Upper lobe of left lung (tissue), 6 donors: ENCODE results near the gene CACNG7. TPM values are rescaled to one million over a fixed set of nuclear protein-coding genes. Genes with fewer than 3 reads are reported as not detected.

Experiments used
- ATAC-seq, 2 donors: fragments of 200-7000 bp; cut with Tn5 transposase; one replicate each; pipeline ENCODE4 v1.9.1; 2022; ENCODE audit warnings: mild to moderate bottlenecking in 2 of 2, moderate library complexity in 2 of 2; ENCODE audit not compliant: low FRiP score in 2 of 2
- DNase-seq, 2 donors: peaks; one replicate each; pipeline ENCODE4 v3.0.0-alpha.2; 2019 to 2020
- H3K27ac ChIP-seq, 4 donors: fragments of 200-600 bp; sonication (generic); one replicate each; pipeline ENCODE4 v1.5.1; 2016 to 2019
- H3K27me3 ChIP-seq, 4 donors: fragments of 200-600 bp; sonication (generic); one replicate each; pipeline ENCODE4 v1.5.1; 2017 to 2019
- H3K36me3 ChIP-seq, 4 donors: fragments of 200-600 bp; sonication (generic); one replicate each; pipeline ENCODE4 v1.5.1; 2016 to 2019
- H3K4me1 ChIP-seq, 4 donors: fragments of 200-600 bp; sonication (generic); one replicate each; pipeline ENCODE4 v1.5.1; 2018 to 2019
- H3K4me3 ChIP-seq, 4 donors: fragments of 200-600 bp; sonication (generic); one replicate each; pipeline ENCODE4 v1.5.1; 2017 to 2019; ENCODE audit warnings: mild to moderate bottlenecking in 2 of 4, moderate library complexity in 1 of 4
- H3K9me3 ChIP-seq, 4 donors: fragments of 200-600 bp; sonication (generic); one replicate each; pipeline ENCODE4 v1.5.1; 2018 to 2019
- CTCF ChIP-seq, 6 experiments: fragments of 450-650 bp in 4 of 6; fragments of 200-600 bp in 2 of 6; sonication (generic) in 2 of 6; IDR thresholded peaks; one replicate each; pipeline ENCODE4 v1.5.1; 2016 to 2019; ENCODE audit warnings: antibody characterized with exemption in 6 of 6
- EP300 ChIP-seq, 4 donors: sonication (generic); formaldehyde crosslinking; IDR thresholded peaks; one replicate each; pipeline ENCODE4 v1.5.1; 2017; ENCODE audit warnings: antibody characterized with exemption in 4 of 4, control low read depth in 2 of 4
- POLR2A ChIP-seq, 4 donors: fragments of 450-650 bp; IDR thresholded peaks; one replicate each; pipeline ENCODE4 v1.5.1; 2016 to 2017; ENCODE audit warnings: antibody characterized with exemption in 4 of 4, mild to moderate bottlenecking in 2 of 4
- POLR2AphosphoS5 ChIP-seq, 2 donors: sonication (generic); formaldehyde crosslinking; IDR thresholded peaks; one replicate each; pipeline ENCODE4 v1.5.1; 2017; ENCODE audit warnings: antibody characterized with exemption in 2 of 2
- WGBS, 2 donors: methylation state at CpG; one replicate each; pipeline ENCODE4 v1.1.5; 2017 to 2018; 5-methylcytosine and 5-hydroxymethylcytosine counted together
- total RNA-seq, 6 donors: library from RNA; depleted of rRNA in 4 of 6; stranded (reverse); fragments of >200 nt in 4 of 6; gene quantifications; one replicate each; pipeline versions ENCODE4 v1.1.0 to v1.2.1, GENCODE V29; 2016 to 2021
- donor health status: DM: no; HTN: no; CAD: no; lungs with moderate emphysema.
- donor health status: DM: no; HTN: yes; CAD: no; lungs with severe emphysema.

Gene CACNG7
- total RNA-seq, 6 donors from 2014 or later: not detected

- Histone ChIP-seq H3K9me3 (no peaks in the 10 kb centered on the region), H3K27me3 (peaks cover 0 to 8% (median 7%) of the 10 kb centered on the region in 4 donors), H3K36me3 (peaks cover 7 to 43% (median 26%) of the 10 kb centered on the region in 4 donors), H3K4me3 (no peak overlapping the region), H3K27ac (no peak overlapping the region), H3K4me1 (peaks cover 24 to 53% (median 36%) of the 10 kb centered on the region in 4 donors)
- no peak for ATAC-seq
- whole genome bisulfite sequencing, 2 donors: 78 to 83% methylated on average over 10 of the region's 10 CpGs
- TF ChIP-seq EP300 (IDR thresholded peaks at IDR 0.05) (no peak), POLR2A (IDR thresholded peaks at IDR 0.05) (no peak), POLR2AphosphoS5 (IDR thresholded peaks at IDR 0.05) (no peak), CTCF (IDR thresholded peaks at IDR 0.05) (no peak)
- no peak for DNase-seq
These were observed 31.7 kb upstream of the CACNG7 start for GRCh38 chr19:53877361-53877766.

- Histone ChIP-seq H3K4me1 (peaks cover 25 to 42% (median 34%) of the 10 kb centered on the region in 4 donors), H3K9me3 (no peaks in the 10 kb centered on the region), H3K27ac (no peak overlapping the region), H3K36me3 (peaks cover 7 to 29% (median 17%) of the 10 kb centered on the region in 4 donors), H3K27me3 (peaks cover 0 to 22% (median 20%) of the 10 kb centered on the region in 4 donors), H3K4me3 (peak overlapping the region; percentile 39 to 50 (median 48))
- 43 to 47% methylated on average over 12 of the region's 12 CpGs for WGBS, 2 donors
- ATAC-seq (peak in 1 of 2 donors; percentile 23), DNase-seq (no peak)
- no peak for TF ChIP-seq EP300 (IDR thresholded peaks at IDR 0.05)
- no peak for TF ChIP-seq POLR2A (IDR thresholded peaks at IDR 0.05)
- TF ChIP-seq POLR2AphosphoS5 (IDR thresholded peaks at IDR 0.05): no peak
- TF ChIP-seq CTCF (IDR thresholded peaks at IDR 0.05): no peak
These were observed 30.3 kb upstream of the CACNG7 start for GRCh38 chr19:53878776-53879139.

GRCh38 chr19:53879140-53880081 lies 29.7 kb upstream of the CACNG7 start:
- Histone ChIP-seq H3K27ac (peak overlapping the region in 1 of 4 donors; percentile 45), H3K4me3 (peak overlapping the region; percentile 39 to 50 (median 48)), H3K36me3 (peaks cover under 1 to 23% (median 10%) of the 10 kb centered on the region in 4 donors), H3K27me3 (peaks cover 0 to 28% (median 23%) of the 10 kb centered on the region in 4 donors), H3K9me3 (no peaks in the 10 kb centered on the region), H3K4me1 (peaks cover 25 to 35% (median 30%) of the 10 kb centered on the region in 4 donors)
- DNase-seq (peak; percentile 92 to 98), ATAC-seq (peak; percentile 93 to 96)
- TF ChIP-seq EP300 (IDR thresholded peaks at IDR 0.05) (no peak), CTCF (IDR thresholded peaks at IDR 0.05) (peak in 1 of 6 experiments; percentile 31), POLR2A (IDR thresholded peaks at IDR 0.05) (no peak), POLR2AphosphoS5 (IDR thresholded peaks at IDR 0.05) (peak in 1 of 2 donors; percentile 55)
- 4 to 5% methylated on average over 17 to 22 of the region's 51 CpGs for WGBS, 2 donors

- peaks cover 0 to 8% (median 1%) of the 10 kb centered on the region in 4 donors for H3K36me3 ChIP-seq
- H3K27ac ChIP-seq: no peak overlapping the region
- H3K27me3 ChIP-seq: peaks cover 0 to 28% (median 23%) of the 10 kb centered on the region in 4 donors
- no peaks in the 10 kb centered on the region for H3K9me3 ChIP-seq
- H3K4me1 ChIP-seq: peaks cover 22 to 28% (median 26%) of the 10 kb centered on the region in 4 donors
- ATAC-seq (no peak), DNase-seq (no peak)
- H3K4me3 ChIP-seq: no peak overlapping the region
- WGBS, 2 donors: 30 to 32% methylated on average over 6 of the region's 6 CpGs
- no peak for TF ChIP-seq POLR2A (IDR thresholded peaks at IDR 0.05)
These were observed 28.2 kb upstream of the CACNG7 start for GRCh38 chr19:53880711-53881481.
